ENCODE results near the gene TTPAL.

DNA sequence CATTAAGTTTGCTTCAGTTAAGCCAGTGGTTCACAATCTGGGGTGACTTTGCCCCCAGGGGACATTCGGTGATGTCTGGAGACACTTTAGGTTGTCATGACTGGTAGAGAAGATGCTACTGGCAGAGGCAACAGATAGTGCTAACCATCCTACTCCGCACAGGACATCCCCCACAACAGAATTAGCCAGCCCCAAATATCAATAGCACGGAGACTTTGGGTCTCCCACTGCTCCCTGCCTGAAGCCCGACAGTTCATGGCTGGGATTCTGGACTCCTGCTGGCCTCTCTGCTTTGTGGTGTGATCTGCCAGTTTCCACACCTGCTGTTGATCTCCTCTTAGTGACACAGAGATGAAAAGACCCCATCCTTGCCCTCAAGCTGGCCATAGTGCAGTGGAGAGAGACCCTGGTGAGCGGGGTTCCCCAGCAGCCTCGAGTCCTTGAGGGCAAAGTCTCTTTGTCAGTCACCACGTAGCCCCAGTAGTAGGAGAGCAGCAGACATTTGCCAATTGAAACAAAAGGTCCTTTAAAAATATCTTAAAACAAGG lies 24.7 kb upstream of the TTPAL start:
- TF ChIP-seq, protein P1, sequence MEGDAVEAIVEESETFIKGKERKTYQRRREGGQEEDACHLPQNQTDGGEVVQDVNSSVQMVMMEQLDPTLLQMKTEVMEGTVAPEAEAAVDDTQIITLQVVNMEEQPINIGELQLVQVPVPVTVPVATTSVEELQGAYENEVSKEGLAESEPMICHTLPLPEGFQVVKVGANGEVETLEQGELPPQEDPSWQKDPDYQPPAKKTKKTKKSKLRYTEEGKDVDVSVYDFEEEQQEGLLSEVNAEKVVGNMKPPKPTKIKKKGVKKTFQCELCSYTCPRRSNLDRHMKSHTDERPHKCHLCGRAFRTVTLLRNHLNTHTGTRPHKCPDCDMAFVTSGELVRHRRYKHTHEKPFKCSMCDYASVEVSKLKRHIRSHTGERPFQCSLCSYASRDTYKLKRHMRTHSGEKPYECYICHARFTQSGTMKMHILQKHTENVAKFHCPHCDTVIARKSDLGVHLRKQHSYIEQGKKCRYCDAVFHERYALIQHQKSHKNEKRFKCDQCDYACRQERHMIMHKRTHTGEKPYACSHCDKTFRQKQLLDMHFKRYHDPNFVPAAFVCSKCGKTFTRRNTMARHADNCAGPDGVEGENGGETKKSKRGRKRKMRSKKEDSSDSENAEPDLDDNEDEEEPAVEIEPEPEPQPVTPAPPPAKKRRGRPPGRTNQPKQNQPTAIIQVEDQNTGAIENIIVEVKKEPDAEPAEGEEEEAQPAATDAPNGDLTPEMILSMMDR (conservative IDR thresholded peaks at IDR 0.05 in 1 of 2, IDR thresholded peaks at IDR 0.05 in 1 of 2; ENCODE audit: low read depth in 1 of 2, low read length in 2 of 2), result no peak
- TF ChIP-seq EZH2 (IDR thresholded peaks at IDR 0.05; ENCODE audit: low read length, missing control alignments), result no peak

All from fibroblast of lung (primary cell).